DOHH2 (cell line): ENCODE measurements around the gene IL1RAP.

Experiments
- H3F3A ChIP-seq: fragments of 200-600 bp; sonication (generic), shearing (Covaris generic); 2 replicates; pipeline ENCODE4 v1.6.0; 2016; ENCODE audit warnings: antibody characterized with exemption, mild to moderate bottlenecking; ENCODE audit not compliant: control insufficient read depth, insufficient read depth
- H3K27ac ChIP-seq: fragments of 200-600 bp; sonication (generic); 2 replicates; pipeline ENCODE4 v1.5.1; 2014; ENCODE audit warnings: low read depth, mild to moderate bottlenecking, low read length, moderate library complexity
- H3K27me3 ChIP-seq: fragments of 200-600 bp; sonication (generic); 2 replicates; pipeline ENCODE4 v1.6.1; 2014; ENCODE audit warnings: mild to moderate bottlenecking, low read length, mixed read lengths; ENCODE audit not compliant: control insufficient read depth
- H3K36me3 ChIP-seq: fragments of 200-600 bp; sonication (generic); 2 replicates; pipeline ENCODE4 v1.6.1; 2014; ENCODE audit warnings: mild to moderate bottlenecking, low read length, moderate library complexity, mixed read lengths; ENCODE audit not compliant: control insufficient read depth
- H3K4me1 ChIP-seq: fragments of 200-600 bp; sonication (generic); 2 replicates; pipeline ENCODE4 v1.6.1; 2014; ENCODE audit warnings: mild to moderate bottlenecking, low read length, mixed read lengths; ENCODE audit not compliant: control insufficient read depth
- H3K4me2 ChIP-seq: fragments of 200-600 bp; sonication (generic); 2 replicates; pipeline ENCODE4 v1.6.0; 2014; ENCODE audit warnings: mild to moderate bottlenecking, low read length, moderate library complexity
- H3K4me3 ChIP-seq: fragments of 200-600 bp; sonication (generic); 2 replicates; pipeline ENCODE4 v1.5.1; 2014; ENCODE audit warnings: mild to moderate bottlenecking, low read length, mixed read lengths
- H3K79me2 ChIP-seq: fragments of 200-600 bp; sonication (generic); 2 replicates; pipeline ENCODE4 v1.6.1; 2014; ENCODE audit warnings: mild to moderate bottlenecking, low read length, mixed read lengths; ENCODE audit not compliant: control insufficient read depth
- H3K9me2 ChIP-seq: fragments of 200-600 bp; sonication (generic); replicated peaks from 2 replicates; pipeline ENCODE4 v1.6.1; 2014; ENCODE audit warnings: mild to moderate bottlenecking, low read length, mixed read lengths; ENCODE audit not compliant: control insufficient read depth
- H3K9me3 ChIP-seq: fragments of 200-600 bp; sonication (generic); 2 replicates; pipeline ENCODE4 v1.6.1; 2014; ENCODE audit warnings: antibody characterized with exemption, low read length, mixed read lengths; ENCODE audit not compliant: control insufficient read depth, insufficient read depth
- H4K20me1 ChIP-seq: fragments of 200-600 bp; sonication (generic); 2 replicates; pipeline ENCODE4 v1.6.0; 2014; ENCODE audit warnings: low read depth, mild to moderate bottlenecking, antibody characterized with exemption, low read length, moderate library complexity; ENCODE audit not compliant: control insufficient read depth, insufficient read depth
- CTCF ChIP-seq: fragments of 200-600 bp; sonication (generic); IDR thresholded peaks from one replicate; pipeline ENCODE4 v1.5.1; 2014; ENCODE audit warnings: antibody characterized with exemption, mild to moderate bottlenecking, low read depth, low read length; ENCODE audit not compliant: poor library complexity, severe bottlenecking
- EZH2phosphoT487 ChIP-seq: fragments of 200-600 bp; sonication (generic); IDR thresholded peaks from 2 replicates; pipeline ENCODE4 v1.6.1; 2017; ENCODE audit warnings: borderline replicate concordance, mild to moderate bottlenecking, antibody characterized with exemption, low read length, moderate library complexity, mixed read lengths

Gene IL1RAP

DNA sequence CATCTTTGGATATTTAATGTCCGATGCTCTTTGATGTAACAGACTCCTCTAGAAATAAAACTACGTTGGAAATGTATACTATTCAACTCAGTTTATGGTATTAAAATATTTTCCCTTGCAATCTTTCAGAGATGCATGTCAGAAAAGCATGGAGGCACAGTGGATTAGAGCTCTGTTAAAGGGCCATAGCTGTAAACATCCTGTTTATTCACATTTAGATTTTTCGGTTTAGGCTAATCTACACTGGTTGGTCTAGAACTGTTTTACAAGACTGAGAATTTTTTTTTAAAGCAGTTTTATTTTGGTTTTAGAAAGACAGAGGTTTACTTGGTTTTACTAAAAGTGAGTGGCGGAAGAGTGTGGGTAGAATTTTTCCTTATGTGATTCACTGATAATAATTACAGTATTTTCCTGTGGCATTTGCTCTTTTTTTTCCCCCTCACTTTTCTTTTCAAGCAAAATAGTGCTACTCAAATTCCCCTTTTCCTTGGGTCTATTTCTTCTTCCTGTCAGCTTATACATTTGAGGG is 132.1 kb downstream of the IL1RAP start:
- no peaks in the 10 kb centered on the region for H3K9me2 ChIP-seq
- no peaks in the 10 kb centered on the region for H3K9me3 ChIP-seq
- H3K27ac ChIP-seq = no peak overlapping the region
- no peaks in the 10 kb centered on the region for H3K27me3 ChIP-seq
- H3K4me3 ChIP-seq = no peak overlapping the region
- H4K20me1 ChIP-seq = no peaks in the 10 kb centered on the region
- TF ChIP-seq CTCF (no peak), EZH2phosphoT487 (no peak)
- no peaks in the 10 kb centered on the region for H3K79me2 ChIP-seq
- H3K4me2 ChIP-seq = no peak overlapping the region
- no peaks in the 10 kb centered on the region for H3F3A ChIP-seq
- H3K4me1 ChIP-seq = no peaks in the 10 kb centered on the region
- H3K36me3 ChIP-seq = no peaks in the 10 kb centered on the region

DNA sequence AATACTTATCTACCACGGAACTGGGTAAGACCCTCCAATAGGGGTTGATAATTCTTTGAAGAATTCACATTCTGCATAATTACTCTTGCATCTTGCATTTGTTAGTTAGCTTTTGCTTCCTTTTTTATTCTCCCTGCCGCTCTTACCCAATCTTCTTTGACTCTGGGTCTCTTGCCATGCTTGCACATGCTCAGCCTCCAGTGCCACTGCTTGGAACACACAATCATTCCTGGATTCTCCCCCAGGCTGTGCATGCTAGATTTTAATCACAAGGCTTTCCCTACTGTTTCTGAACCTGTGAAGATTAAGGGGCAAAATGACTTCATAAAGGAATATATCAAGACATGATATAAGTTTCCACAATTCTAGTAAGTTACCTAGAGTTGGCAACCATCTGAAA is 133.1 kb downstream of the IL1RAP start:
- no peaks in the 10 kb centered on the region for H3K79me2 ChIP-seq
- no peaks in the 10 kb centered on the region; the same call in 1 of the 2 replicates for H3K9me2 ChIP-seq
- H3K4me2 ChIP-seq = no peak overlapping the region
- H3K27ac ChIP-seq = no peak overlapping the region
- no peaks in the 10 kb centered on the region for H4K20me1 ChIP-seq
- no peaks in the 10 kb centered on the region for H3K4me1 ChIP-seq
- H3K27me3 ChIP-seq = no peaks in the 10 kb centered on the region
- H3K36me3 ChIP-seq = no peaks in the 10 kb centered on the region
- H3K4me3 ChIP-seq = no peak overlapping the region
- H3F3A ChIP-seq = no peaks in the 10 kb centered on the region
- no peak for TF ChIP-seq EZH2phosphoT487
- TF ChIP-seq CTCF = no peak
- H3K9me3 ChIP-seq = no peaks in the 10 kb centered on the region

DNA sequence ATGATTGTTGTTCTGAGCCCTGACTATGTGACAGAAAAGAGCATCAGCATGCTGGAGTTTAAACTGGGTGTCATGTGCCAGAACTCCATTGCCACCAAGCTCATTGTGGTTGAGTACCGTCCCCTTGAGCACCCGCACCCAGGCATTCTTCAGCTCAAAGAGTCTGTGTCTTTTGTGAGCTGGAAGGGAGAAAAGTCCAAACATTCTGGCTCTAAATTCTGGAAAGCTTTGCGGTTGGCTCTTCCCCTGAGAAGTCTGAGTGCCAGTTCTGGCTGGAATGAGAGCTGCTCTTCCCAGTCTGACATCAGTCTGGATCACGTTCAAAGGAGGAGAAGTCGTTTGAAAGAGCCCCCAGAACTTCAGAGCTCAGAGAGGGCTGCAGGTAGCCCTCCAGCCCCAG is 142.0 kb downstream of the IL1RAP start:
- Histone ChIP-seq H3F3A (no peaks in the 10 kb centered on the region), H3K79me2 (no peaks in the 10 kb centered on the region), H3K4me2 (no peak overlapping the region), H3K4me1 (no peaks in the 10 kb centered on the region), H3K4me3 (no peak overlapping the region), H3K9me2 (no peaks in the 10 kb centered on the region; the same call in 1 of the 2 replicates), H4K20me1 (no peaks in the 10 kb centered on the region), H3K9me3 (no peaks in the 10 kb centered on the region), H3K27me3 (no peaks in the 10 kb centered on the region), H3K36me3 (no peaks in the 10 kb centered on the region), H3K27ac (no peak overlapping the region)
- TF ChIP-seq EZH2phosphoT487 = no peak
- TF ChIP-seq CTCF = no peak
